Body of pancreas (tissue), 4 donors: ENCODE results near the gene CTSK. TPM values are rescaled to one million over a fixed set of nuclear protein-coding genes. Genes with fewer than 3 reads are reported as not detected.
A peak's percentile ranks its signal among the peaks of the same experiment; 100 is the strongest.
"Not testable (repeated sequence)": the region's sequence is repeated elsewhere in the genome, so short reads cannot be mapped to it uniquely, and the experiment has no call there.

Experiments
- ATAC-seq: fragments of 150-250 bp; one replicate; pipeline ENCODE4 v1.9.1; 2016
- DNase-seq, 4 donors: peaks; one replicate each; pipeline ENCODE4 v3.0.0-alpha.2; 2019
- H3K27ac ChIP-seq, 4 donors: fragments of 200-600 bp; sonication (generic); 1 replicate in 3 of 4; 2 replicates in 1 of 4; pipeline versions ENCODE4 v1.5.1 to v1.6.1; 2016 to 2019; ENCODE audit warnings: mild to moderate bottlenecking in 1 of 4, mixed read lengths in 1 of 4, moderate library complexity in 1 of 4
- H3K27me3 ChIP-seq, 2 donors: fragments of 200-600 bp; sonication (generic); one replicate each; pipeline ENCODE4 v1.6.0; 2016; ENCODE audit warnings: mild to moderate bottlenecking in 1 of 2
- H3K36me3 ChIP-seq, 2 donors: fragments of 200-600 bp; sonication (generic); replicated peaks in 1 of 2; 2 replicates each; pipeline ENCODE4 v1.5.1; 2016; ENCODE audit warnings: low read depth in 2 of 2; ENCODE audit not compliant: insufficient read depth in 1 of 2
- H3K4me1 ChIP-seq: fragments of 200-600 bp; sonication (generic); one replicate; pipeline ENCODE4 v1.6.0; 2016
- H3K4me3 ChIP-seq, 2 donors: fragments of 200-600 bp; sonication (generic); 1 replicate in 1 of 2; 2 replicates in 1 of 2; pipeline ENCODE4 v1.5.1; 2016 to 2019
- H3K9me3 ChIP-seq, 3 donors: fragments of 200-600 bp; sonication (generic); 1 replicate in 2 of 3; 2 replicates in 1 of 3; pipeline ENCODE4 v1.5.1; 2016
- CTCF ChIP-seq, 7 experiments: fragments of 450-650 bp in 4 of 7; fragments of 200-600 bp in 3 of 7; sonication (generic) in 3 of 7; IDR thresholded peaks; one replicate each; pipeline ENCODE4 v1.5.1; 2016 to 2019; ENCODE audit warnings: antibody characterized with exemption in 7 of 7
- POLR2A ChIP-seq, 3 donors: fragments of 450-650 bp; IDR thresholded peaks; one replicate each; pipeline ENCODE4 v1.6.1; 2016; ENCODE audit warnings: antibody characterized with exemption in 3 of 3, mild to moderate bottlenecking in 2 of 3
- WGBS, 2 donors: methylation state at CpG; one replicate each; pipeline ENCODE4 v1.1.5; 2017; 5-methylcytosine and 5-hydroxymethylcytosine counted together
- intact Hi-C: fragments of 100-400 bp; cut with DNase I; formaldehyde crosslinking; loops from one replicate; pipeline ENCODE4 v1.15.1; 2023
- total RNA-seq, 2 donors: library from RNA; depleted of rRNA; stranded (reverse); fragments of >200 nt; gene quantifications; one replicate each; pipeline ENCODE4 v1.1.0, GENCODE V29; 2016

The CTSK gene
- total RNA-seq, 2 donors from 2014 or later = 11.9 to 18.4 TPM

- Histone ChIP-seq H3K4me3 (no peak overlapping the region), H3K27ac (no peak overlapping the region), H3K4me1 (peaks cover 22% of the 10 kb centered on the region), H3K27me3 (no peaks in the 10 kb centered on the region), H3K36me3 (peaks cover 0 to 8% of the 10 kb centered on the region in 2 donors), H3K9me3 (no peaks in the 10 kb centered on the region)
- WGBS, 2 donors = 23 to 30% methylated on average over 2 of the region's 2 CpGs
- no peak for DNase-seq
- intact Hi-C loops = no loop called here
- no peak for TF ChIP-seq CTCF (IDR thresholded peaks at IDR 0.05)
- TF ChIP-seq POLR2A (IDR thresholded peaks at IDR 0.05) = no peak
- ATAC-seq = no peak
Observed at GRCh38 chr1:150842964-150843363, 34.9 kb upstream of the CTSK start.

DNA sequence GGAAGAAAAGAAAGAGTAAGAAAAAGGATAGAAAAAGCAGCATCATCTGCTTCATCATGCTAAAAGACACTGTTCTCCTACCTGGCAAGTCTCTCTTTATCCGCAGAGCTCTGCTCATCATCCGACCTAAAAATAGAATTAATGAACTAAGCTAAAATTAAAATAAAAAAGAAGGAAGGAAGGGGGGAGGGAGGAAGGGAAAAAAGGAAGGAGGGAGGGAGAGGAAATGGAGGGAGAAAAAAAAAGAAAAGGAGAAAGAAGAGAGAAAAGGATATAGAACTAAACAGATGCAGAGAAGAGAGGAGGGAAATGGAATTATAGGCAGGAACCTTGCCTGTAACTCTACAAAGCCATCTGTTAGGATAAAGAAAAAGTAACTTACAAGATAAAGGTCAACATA is 34.3 kb upstream of the CTSK start:
- no peak overlapping the region for H3K4me3 ChIP-seq
- no peak for DNase-seq
- no peaks in the 10 kb centered on the region for H3K27me3 ChIP-seq
- H3K9me3 ChIP-seq = no peaks in the 10 kb centered on the region
- no peak for ATAC-seq
- 53 to 72% methylated on average over 2 of the region's 2 CpGs for WGBS, 2 donors
- no peak overlapping the region for H3K27ac ChIP-seq
- peaks cover 0 to 8% of the 10 kb centered on the region in 2 donors for H3K36me3 ChIP-seq
- peaks cover 22% of the 10 kb centered on the region for H3K4me1 ChIP-seq
- intact Hi-C loops = no loop called here
- no peak for TF ChIP-seq CTCF (IDR thresholded peaks at IDR 0.05)
- no peak for TF ChIP-seq POLR2A (IDR thresholded peaks at IDR 0.05)

GRCh38 chr1:150841626-150842025 is 33.6 kb upstream of the CTSK start:
- intact Hi-C loops = no loop called here
- 69 to 91% methylated on average over 3 of the region's 3 CpGs for WGBS, 2 donors

GRCh38 chr1:150840850-150841249 is 32.8 kb upstream of the CTSK start:
- H3K4me3 ChIP-seq, H3K27me3 ChIP-seq, H3K36me3 ChIP-seq, H3K9me3 ChIP-seq, H3K27ac ChIP-seq, ATAC-seq, intact Hi-C loops, DNase-seq: not testable (repeated sequence)
- 91 to 96% methylated on average over 11 of the region's 11 CpGs for WGBS, 2 donors
- H3K4me1 ChIP-seq = peaks cover 32% of the 10 kb centered on the region

More at GRCh38 chr1:150841626-150842025, 33.6 kb upstream of the CTSK start:
- TF ChIP-seq POLR2A (IDR thresholded peaks at IDR 0.05) = no peak
- ATAC-seq = no peak
- peaks cover 24% of the 10 kb centered on the region for H3K4me1 ChIP-seq
- no peaks in the 10 kb centered on the region for H3K9me3 ChIP-seq
- DNase-seq = no peak
- peaks cover 0 to 8% of the 10 kb centered on the region in 2 donors for H3K36me3 ChIP-seq
- H3K27ac ChIP-seq = no peak overlapping the region
- H3K4me3 ChIP-seq = no peak overlapping the region
- H3K27me3 ChIP-seq = no peaks in the 10 kb centered on the region

- Histone ChIP-seq H3K27me3 (no peaks in the 10 kb centered on the region), H3K36me3 (peaks cover 3 to 33% of the 10 kb centered on the region in 2 donors), H3K9me3 (no peaks in the 10 kb centered on the region), H3K4me3 (no peak overlapping the region), H3K4me1 (peaks cover 13% of the 10 kb centered on the region), H3K27ac (peak overlapping the region in 3 of 4 donors; percentile 6 to 35 (median 22))
- TF ChIP-seq CTCF (IDR thresholded peaks at IDR 0.05) (no peak), POLR2A (IDR thresholded peaks at IDR 0.05) (no peak)
- DNase-seq (peak in 2 of 4 donors; percentile 9 to 17), ATAC-seq (no peak)
- 31 to 34% methylated on average over 6 of the region's 6 CpGs for WGBS, 2 donors
- intact Hi-C loops = no loop called here
Observed at GRCh38 chr1:150836129-150836773, 28.2 kb upstream of the CTSK start.

DNA sequence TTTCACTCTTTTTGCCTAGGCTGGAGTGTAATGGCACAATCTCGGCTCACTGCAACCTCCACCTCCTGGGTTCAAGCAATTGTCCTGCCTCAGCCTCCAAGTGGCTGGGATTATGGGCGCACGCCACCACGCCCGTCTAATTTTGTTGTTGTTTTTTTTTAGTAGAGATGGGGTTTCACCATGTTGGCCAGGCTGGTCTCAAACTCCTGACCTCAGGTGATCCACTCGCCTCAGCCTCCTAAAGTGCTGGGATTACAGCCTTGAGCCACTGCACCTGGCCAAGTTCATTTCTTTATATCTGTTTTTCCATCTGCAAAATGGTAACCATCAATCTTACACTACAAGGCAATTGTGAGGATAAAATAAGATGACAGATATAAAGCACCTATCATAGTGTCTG is 25.9 kb upstream of the CTSK start:
- Histone ChIP-seq H3K4me1 (peaks cover 13% of the 10 kb centered on the region), H3K36me3 (peaks cover 7 to 31% of the 10 kb centered on the region in 2 donors)
- intact Hi-C loops, DNase-seq, H3K27ac ChIP-seq, H3K9me3 ChIP-seq, H3K4me3 ChIP-seq, H3K27me3 ChIP-seq, ATAC-seq: not testable (repeated sequence)
- 97 to 98% methylated on average over 6 of the region's 6 CpGs for WGBS, 2 donors
